WI38 (cell line): ENCODE results near the gene TULP1.

Experiments used
- H3K4me3 ChIP-seq: 2 replicates; pipeline ENCODE4 v1.5.1; 2011; ENCODE audit warnings: low read depth, mild to moderate bottlenecking, control low read depth, low read length
- CTCF ChIP-seq: IDR thresholded peaks from 2 replicates; pipeline ENCODE4 v1.5.1; 2012; ENCODE audit warnings: low read depth, mild to moderate bottlenecking, control low read depth, low read length

The TULP1 gene

GRCh38 chr6:35512740-35513139 lies at the start of gene TULP1:
TSS of gene TULP1 (minus strand) at chr6:35512896. CDS start at chr6:35512858, 38 bp downstream.
- TF ChIP-seq CTCF, result no peak

GRCh38 chr6:35562060-35562459 lies 49.4 kb upstream of the TULP1 start:
- no peak for TF ChIP-seq CTCF

More at GRCh38 chr6:35512740-35513139, at the start of gene TULP1:
- H3K4me3 ChIP-seq, result no peak within 1 kb of the TSS

GRCh38 chr6:35561113-35561512 lies 48.4 kb upstream of the TULP1 start:
- TF ChIP-seq CTCF, result no peak
- H3K4me3 ChIP-seq, result no peak overlapping the region

More at GRCh38 chr6:35562060-35562459, 49.4 kb upstream of the TULP1 start:
- H3K4me3 ChIP-seq, result no peak overlapping the region

- H3K4me3 ChIP-seq, result no peak overlapping the region
- no peak for TF ChIP-seq CTCF
These were observed 45.9 kb upstream of the TULP1 start for GRCh38 chr6:35558571-35558970.

GRCh38 chr6:35557239-35557638 lies 44.5 kb upstream of the TULP1 start:
- no peak overlapping the region for H3K4me3 ChIP-seq
- TF ChIP-seq CTCF, result no peak

GRCh38 chr6:35554811-35555210 lies 42.1 kb upstream of the TULP1 start:
- no peak for TF ChIP-seq CTCF
- H3K4me3 ChIP-seq, result no peak overlapping the region

- no peak for TF ChIP-seq CTCF
- no peak overlapping the region for H3K4me3 ChIP-seq
These were observed 40.6 kb upstream of the TULP1 start for GRCh38 chr6:35553315-35553714.
